ENCODE data around the gene MIEF1.

DNA sequence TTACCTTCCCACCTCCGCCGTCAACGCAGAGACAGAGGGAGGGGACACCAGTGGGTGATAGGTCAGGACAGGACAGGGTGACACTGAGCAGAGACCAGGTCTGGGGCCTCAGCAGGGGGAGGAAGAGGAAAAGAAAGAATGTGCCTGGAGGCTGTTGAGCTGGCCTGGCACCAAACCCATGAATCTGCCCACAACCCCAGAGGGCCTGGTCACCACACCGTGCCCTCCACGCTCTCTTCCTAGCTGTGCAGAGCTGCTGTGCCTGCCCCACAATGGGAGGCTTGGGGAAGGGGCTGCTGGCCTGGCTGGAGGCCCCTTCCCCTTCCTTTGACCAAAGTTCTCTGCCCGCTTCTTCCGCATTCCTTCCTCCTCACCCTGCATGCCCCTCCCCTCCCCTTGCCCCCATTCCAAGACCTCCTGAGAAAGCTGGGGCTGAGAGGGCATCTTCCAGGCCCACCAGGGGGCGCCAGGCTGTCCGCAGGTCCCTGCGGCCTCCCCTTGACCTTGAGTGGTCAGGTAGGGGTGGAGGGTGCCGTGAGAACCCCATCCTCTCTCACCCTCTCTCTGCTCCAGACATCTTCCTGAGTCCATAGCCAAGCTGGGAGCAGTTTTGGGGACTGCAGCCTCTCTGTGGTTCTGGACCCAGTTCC, 57.5 kb downstream of the MIEF1 start:
- TF ChIP-seq POLR2A (IDR thresholded peaks at IDR 0.05) = no peak
- no peak for TF ChIP-seq EP300 (IDR thresholded peaks at IDR 0.05)

Data from gastroesophageal sphincter (tissue), 2 donors.